GM18861 (cell line): ENCODE data around the gene SENP5.

ENCODE experiments used
- ATAC-seq: cut with Tn5 transposase; IDR thresholded peaks from one replicate; pipeline ENCODE4 v1.9.1; 2021; ENCODE audit not compliant: unreplicated experiment

The SENP5 gene

GRCh38 chr3:196875258-196875657 lies 7.5 kb downstream of the SENP5 start:
- no peak for ATAC-seq

DNA sequence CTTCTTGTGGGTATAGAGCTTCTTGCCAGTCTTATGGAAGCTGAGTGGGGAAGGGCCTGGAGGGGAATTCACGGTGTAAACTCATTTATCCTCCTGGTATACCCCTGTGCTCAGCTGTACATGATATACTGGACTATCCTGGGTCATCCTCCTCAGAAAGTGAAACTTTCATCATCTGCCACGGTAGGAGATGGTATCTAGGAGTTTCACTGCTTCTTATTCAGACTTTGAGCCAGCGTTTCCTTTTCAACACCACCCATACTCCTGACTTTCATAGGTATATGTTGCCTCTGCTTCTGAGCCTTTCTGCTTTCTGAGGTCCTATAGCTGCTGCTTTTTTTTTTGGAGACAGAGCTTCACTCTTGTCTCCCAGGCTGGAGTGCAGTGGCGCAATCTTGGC lies 15.6 kb downstream of the SENP5 start:
- no peak for ATAC-seq

DNA sequence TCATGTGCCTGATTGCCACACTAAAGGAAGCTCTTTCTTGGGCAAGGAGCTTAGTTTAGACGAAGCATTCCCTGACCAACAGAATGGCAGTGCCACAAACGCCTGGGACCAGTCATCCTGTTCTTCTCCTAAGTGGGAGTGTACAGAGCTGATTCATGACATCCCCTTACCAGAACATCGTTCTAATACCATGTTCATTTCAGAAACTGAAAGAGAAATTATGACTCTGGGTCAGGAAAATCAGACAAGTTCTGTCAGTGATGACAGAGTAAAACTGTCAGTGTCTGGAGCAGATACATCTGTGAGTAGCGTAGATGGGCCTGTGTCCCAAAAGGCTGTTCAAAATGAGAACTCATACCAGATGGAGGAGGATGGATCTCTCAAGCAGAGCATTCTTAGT lies 18.4 kb downstream of the SENP5 start:
- ATAC-seq: no peak

DNA sequence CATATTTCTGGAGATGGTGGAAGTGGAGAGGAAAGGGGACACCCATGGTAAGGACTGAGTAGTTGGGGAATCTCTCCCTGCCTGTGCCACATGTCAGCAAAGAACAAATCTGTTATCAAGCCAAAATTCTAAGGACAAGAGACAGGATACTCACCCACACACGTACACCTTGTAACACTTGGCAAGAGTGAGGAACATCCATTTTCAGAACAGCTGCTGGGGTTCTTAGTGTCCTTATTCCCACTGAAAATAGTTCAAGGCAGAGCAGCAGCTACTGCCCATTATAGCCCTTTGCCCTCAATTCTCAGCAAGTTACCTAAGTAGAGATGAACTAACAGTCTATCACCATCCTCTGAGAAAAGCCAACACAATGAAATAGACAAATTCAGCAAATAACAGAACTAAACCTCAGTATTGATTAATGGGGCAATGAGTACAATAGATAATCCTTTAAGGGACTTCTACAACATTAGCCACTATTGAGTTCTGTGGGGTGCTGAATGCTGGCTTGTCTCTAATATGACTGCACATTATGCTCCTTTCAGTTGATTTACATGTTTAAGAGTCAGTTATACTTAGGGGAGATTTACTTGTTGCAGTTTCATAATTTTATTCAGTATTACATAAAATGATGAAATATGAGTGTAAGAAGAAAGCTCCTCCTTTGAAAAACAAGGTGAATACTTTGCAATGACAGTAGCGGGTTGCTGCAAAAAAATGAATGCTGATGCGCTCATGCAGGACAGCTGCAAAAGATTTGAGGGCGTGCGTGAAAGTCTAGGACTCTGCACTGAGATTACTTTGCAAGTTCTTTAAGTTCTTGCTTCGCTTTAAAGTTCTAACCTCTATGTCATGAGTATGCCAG lies 22.4 kb downstream of the SENP5 start:
- ATAC-seq: no peak

DNA sequence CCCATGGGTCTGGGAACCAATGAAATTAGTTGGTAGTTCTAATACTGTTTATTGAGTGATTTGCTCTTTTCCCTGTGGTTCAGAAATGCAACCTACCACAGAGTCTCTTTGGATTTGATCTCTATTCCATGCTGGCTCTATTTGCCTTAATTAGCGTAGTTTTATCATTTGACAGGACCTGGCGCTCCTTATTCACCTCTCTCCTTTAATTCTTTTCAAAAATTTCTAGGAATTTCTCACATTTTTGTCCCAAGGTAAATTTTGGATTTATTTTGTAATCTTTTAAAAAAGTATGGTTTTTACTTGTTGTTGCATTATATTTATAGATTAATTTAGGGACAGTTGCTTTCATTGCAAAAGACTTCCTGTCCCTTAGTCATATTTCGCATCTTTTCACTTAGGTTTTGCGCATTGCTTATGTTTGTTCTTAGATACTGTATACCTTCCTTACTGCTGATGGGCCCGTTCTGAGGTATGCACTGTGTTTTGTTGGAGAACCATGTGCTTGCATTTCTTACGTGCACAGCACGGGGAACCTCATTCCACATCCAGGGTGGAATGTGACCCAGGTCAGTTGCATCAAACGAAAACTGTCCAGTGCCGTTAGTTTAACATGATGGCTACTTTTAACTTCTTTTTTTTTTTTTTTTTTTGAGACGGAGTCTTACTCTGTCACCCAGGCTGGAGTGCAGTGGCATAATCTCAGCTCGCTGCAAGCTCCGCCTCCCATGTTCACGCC lies 27.0 kb downstream of the SENP5 start:
- no peak for ATAC-seq

GRCh38 chr3:196896229-196896628 lies 28.5 kb downstream of the SENP5 start:
- no peak for ATAC-seq

GRCh38 chr3:196901768-196902167 lies 34.0 kb downstream of the SENP5 start:
- no peak for ATAC-seq

DNA sequence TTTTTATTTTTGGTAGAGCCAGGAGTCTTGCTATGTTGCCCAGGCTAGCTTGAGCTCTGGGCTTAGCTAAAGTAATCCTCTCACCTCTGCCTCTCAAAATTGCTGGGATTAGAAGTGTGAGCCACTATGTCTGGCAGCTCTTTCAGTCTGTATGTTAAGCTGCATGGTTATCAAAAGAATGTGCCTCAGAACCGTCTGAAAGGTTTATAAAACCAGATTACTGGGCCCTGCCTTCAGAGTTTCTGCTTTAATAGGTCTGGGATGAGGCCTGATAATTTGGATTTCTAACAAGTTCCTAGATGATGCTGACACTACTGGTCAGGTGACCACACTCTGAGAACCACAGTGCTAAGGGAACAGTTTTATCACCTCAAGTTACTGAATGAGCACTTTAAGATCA lies 34.6 kb downstream of the SENP5 start:
- no peak for ATAC-seq

DNA sequence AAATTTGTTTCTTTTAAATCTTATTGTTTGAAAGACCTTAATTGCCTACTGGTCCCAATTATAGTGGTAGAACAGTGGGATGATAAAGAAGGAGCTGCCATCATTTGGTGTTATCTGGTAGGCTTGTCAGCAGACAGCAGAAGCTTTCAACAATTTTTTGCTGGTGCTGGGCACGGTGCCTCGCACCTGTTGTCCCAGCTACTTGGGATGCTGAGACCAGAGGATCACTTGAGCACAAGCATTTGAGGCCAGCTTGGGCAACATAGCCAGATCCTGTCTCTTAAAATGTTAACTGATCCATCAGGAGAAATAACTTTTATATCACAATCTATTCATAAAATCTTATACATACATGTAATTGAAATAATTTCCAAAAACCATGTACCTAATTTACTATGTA lies 36.0 kb downstream of the SENP5 start:
- ATAC-seq: no peak

GRCh38 chr3:196914866-196915265 lies 47.1 kb downstream of the SENP5 start:
- ATAC-seq: no peak

GRCh38 chr3:196915375-196915774 lies 47.7 kb downstream of the SENP5 start:
- no peak for ATAC-seq

DNA sequence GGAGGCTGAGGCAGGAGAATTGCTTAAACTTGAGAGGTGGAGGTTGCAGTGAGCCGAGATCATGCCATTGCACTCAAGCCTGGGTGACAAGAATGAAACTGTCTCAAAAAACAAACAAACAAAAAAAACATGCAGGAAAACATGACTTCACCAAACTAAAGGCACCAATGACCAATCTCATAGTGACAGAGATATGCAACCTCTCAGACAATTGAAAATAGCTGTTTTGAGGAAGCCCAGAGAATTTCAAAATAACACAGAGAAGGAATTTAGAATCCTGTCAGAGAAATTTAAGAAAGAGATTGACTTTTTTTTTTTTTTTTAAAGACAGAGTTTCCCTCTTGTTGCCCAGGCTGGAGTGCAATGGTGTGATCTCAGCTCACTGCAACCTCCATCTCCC lies 48.5 kb downstream of the SENP5 start:
- no peak for ATAC-seq

DNA sequence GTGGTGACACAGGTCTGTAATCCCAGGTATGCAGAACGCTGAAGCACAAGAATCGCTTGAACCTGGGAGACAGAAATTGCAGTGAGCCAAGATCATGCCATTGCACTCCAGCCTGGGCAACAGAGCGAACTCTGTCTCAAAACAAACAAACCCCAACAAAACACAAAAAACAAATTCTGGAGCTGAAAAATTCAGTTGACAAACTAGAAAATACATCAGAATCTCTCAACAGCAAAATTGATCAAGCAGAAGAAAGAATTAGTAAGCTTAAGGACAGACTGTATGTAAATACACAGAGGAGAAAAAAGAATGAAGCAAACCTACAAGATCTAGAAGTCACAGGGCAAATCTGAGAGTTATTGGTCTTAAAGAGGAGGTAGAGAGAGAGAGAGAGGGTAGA lies 49.3 kb downstream of the SENP5 start:
- ATAC-seq: no peak

GRCh38 chr3:196918968-196919367 lies 51.2 kb downstream of the SENP5 start:
- no peak for ATAC-seq

DNA sequence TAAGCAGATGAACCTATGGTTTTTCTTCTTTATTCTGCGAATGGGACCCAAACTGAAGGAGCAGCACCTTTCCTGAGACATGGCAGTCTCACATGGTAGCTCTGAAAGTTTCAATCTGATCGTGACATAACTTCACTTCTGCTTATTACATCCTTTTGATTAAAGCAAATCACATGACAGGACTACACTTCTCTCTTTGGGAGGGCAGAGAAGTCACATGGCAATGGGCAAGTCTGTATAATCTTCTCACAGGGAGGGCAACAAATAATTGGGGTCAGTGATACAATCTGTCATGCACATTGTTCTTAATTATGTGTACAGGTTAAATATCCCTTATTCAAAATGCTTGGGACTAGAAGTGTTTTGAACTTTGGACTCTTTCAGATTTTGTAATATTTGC lies 53.0 kb downstream of the SENP5 start:
- ATAC-seq: no peak

DNA sequence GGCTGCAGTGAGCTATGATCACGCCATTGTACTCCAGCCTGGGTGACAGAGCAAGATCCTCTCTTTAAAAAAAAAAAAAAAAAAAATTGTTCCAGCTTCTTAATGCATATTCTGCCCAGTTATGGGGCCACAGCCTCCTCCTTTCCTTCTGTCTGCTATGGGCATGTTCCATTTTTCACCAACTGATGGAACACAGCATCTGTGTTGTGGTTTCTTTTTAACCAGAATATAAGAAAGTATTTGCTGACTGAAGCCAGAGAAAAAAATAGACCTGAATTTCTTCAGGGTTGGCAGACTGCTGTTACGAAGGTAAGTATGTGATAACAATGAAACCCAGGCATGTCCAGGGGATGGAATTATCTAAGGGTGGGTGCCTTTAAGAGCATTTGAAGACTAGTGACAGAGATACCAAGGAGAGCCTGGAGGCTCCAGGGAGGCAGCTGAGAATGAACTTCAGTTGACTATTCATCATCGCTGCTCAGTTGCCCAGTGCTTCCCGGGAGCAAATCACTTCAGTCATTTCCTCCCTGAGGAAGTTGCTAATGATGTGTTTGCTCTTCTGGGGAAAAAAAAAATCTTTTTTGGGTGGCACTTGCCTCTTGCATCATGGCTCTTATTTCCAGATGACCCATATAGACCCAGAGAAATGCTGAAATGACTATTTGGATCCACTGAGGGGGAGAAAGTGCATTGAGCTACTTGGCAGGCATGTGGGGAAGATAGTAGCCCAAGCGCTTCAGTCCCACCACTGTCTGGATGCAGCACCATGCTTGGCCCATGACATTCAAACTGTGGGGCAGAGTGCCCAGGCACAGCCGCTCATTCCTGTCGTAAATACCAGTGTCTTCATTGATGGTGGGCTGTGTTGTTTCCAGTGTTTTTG lies 60.1 kb downstream of the SENP5 start:
- no peak for ATAC-seq

DNA sequence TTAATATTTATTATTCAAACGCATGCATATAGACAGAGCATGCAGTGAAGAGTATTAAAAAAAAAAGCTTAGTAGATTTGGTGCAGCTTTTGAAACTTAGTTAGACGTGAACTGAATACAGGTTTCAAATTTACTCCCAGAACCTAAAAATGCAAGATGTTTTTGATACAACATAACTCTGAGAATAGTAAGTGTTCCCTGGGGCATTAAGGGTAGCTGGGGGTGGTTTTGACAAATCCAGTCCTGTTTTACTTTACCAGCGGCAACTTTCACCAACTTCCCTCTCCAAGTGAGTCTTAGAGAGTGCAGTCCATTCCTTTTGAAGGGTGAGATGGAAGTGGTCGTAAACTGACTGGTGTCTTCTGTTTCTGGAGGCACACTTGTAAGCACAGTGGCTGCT lies 63.4 kb downstream of the SENP5 start:
- no peak for ATAC-seq

DNA sequence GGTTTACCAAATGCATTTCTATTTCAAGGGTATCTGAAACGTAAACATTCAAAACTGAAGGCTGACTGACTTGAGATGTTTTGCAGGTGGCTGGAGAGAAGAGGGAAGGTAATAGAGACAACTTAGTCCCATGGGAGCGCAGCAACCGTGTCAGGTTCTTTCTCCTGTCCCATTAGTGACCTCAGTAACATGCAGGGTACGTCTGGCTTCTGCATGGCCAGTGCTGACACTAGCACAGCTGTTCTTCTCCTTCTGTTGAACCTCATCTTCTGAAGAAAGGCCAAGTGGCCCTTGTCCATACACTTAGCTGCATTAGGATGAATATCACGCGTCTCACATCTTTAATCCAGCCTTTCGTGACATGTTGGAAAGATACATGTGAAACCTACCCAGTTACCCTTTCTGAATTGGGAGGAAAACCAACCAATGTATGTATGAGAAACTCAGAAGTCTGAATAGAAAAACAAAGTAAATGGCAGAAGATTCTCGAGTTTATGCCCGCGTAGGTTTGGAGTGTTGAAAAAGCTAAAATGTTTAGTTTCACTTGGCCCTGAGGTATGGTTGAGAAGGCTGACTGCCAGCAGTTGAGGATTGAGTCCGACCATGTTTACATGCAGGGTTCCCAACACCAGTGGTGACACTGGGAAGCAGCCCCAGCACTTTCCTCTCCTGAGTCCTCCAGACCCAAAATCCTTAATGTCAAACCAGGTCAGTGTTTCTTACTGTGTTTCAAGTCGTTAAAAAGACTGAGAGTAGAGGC lies 64.3 kb downstream of the SENP5 start:
- ATAC-seq: peak; percentile 70

GRCh38 chr3:196932600-196932999 lies 64.9 kb downstream of the SENP5 start:
- peak; percentile 25 for ATAC-seq

GRCh38 chr3:196936288-196936687 lies 68.6 kb downstream of the SENP5 start:
- ATAC-seq: no peak

GRCh38 chr3:196938124-196938523 lies 70.4 kb downstream of the SENP5 start:
- no peak for ATAC-seq
